HG02981 (cell line): ENCODE measurements around the gene CX3CL1.
"Not testable (repeated sequence)": the region's sequence is repeated elsewhere in the genome, so short reads cannot be mapped to it uniquely, and the experiment has no call there.

Experiments
- ATAC-seq: cut with Tn5 transposase; IDR thresholded peaks from one replicate; pipeline ENCODE4 v1.9.1; 2021; ENCODE audit warnings: mild to moderate bottlenecking, moderate library complexity; ENCODE audit not compliant: unreplicated experiment

The CX3CL1 gene

GRCh38 chr16:57372372-57373116 is at the start of gene CX3CL1:
Gene CX3CL1 (plus strand): TSS chr16:57372490. CDS start chr16:57372569, 79 bp downstream.
- ATAC-seq, result no peak

GRCh38 chr16:57324749-57325148 is 47.5 kb upstream of the CX3CL1 start:
- no peak for ATAC-seq

- ATAC-seq, result no peak
Observed at GRCh38 chr16:57325458-57325857, 46.8 kb upstream of the CX3CL1 start.

DNA sequence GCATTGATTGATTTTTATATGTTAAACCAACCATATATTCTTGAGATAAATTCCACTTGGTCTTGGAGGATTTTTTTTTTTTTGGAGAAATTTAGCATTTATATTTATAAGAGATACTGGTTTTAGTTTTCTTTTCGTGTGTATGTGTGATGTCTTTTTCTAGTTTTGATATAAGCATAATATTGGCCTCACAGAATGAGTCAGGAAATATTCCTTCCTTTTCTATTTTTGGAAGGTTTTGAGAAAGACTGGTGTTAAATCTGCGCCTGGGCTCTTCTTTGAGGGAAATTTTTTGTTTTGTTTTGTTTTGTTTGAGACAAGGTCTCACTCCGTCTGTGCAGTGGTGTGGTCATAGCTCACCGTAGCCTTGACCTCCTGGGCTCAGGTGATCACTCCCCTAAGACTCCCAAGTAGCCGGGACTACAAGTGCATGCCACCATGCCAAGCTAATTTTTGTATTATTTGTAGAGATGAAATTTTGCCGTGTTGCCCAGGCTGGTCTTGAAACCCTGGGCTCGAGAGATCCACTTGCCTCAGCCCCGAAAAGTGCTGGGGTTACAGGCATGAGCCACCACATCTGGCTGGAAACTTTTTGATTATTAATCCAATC is 42.5 kb upstream of the CX3CL1 start:
- ATAC-seq, result no peak

GRCh38 chr16:57331355-57331754 is 40.9 kb upstream of the CX3CL1 start:
- ATAC-seq, result no peak

DNA sequence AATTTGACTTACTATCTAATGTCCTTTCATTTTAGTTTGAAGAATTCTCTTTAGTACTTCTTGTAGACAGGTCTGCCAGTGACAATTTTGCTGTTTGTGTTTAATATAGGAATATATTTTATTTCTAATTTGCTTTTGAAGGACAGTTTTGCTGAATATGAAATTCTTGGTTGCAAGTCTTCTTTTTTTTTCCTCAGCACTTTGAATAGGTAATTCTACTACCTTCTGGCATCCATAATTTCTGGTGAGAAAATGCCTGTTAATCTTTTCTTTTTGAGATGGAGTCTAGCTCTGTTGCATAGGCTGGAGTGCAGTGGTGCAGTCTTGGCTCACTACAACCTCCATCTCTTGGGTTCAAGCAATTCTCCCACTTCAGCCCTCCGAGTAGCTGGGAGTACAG is 38.9 kb upstream of the CX3CL1 start:
- no peak for ATAC-seq

DNA sequence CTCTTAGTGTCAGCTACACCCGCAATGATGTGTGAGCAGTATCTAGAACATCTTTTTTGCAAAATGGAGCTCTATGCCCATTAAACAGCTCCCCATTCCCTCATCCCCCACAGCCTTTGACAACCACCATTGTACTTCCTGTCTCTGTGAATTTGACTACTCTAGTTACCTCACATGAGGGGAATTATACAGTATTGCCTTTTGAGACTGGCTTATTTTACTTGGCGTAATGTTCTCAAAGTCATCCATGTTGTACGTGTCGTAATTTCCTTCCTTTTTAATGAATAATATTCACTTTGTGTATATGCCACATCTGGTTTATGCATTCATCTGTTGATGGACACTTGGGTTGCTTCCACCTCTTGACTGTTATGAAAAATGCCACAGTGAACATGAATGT is 36.9 kb upstream of the CX3CL1 start:
- ATAC-seq, result no peak

DNA sequence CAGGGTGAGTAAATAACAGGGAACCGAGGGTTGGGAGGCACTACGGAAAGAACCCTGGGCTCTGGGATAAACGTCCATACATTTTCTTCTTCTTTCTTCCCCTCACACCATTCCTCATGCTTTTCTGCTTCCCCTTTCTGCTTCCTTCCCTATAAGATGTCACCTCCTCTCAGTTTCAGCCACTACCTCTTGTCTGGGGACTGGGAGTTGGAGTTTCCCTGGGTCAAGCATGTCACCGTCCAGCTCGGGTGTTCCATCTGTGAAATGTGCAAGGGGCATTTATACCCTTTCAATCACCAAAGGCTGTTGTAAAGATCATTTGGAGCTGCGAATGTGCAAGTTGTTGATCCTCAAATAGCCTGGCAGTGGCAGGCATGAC is 31.2 kb upstream of the CX3CL1 start:
- no peak for ATAC-seq

GRCh38 chr16:57341441-57342303 is 30.6 kb upstream of the CX3CL1 start:
- ATAC-seq, result no peak

- not testable (repeated sequence) for ATAC-seq
Observed at GRCh38 chr16:57342606-57343005, 29.7 kb upstream of the CX3CL1 start.

- no peak for ATAC-seq
Observed at GRCh38 chr16:57343221-57343620, 29.1 kb upstream of the CX3CL1 start.

DNA sequence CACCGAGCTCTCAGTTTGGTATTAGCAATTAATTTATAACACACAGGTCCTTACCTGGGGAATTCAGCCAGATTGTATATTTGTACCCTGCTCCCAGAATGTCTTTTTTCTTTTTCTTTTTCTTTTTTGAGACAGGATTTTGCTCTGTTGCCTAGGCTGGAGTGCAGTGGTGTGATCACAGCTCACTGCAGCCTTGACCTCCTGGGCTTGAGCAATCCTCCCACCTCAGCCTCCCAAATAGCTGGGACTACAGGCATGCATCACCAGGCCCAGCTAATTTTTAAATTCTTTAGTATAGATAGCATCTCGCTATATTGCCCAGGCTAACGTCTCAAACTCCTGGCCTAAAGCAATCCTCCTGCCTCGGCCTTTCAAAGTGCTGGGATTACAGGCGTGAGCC is 28.2 kb upstream of the CX3CL1 start:
- ATAC-seq, result not testable (repeated sequence)

GRCh38 chr16:57345021-57345420 is 27.3 kb upstream of the CX3CL1 start:
- no peak for ATAC-seq

- ATAC-seq, result no peak
Observed at GRCh38 chr16:57345666-57346204, 26.6 kb upstream of the CX3CL1 start.

DNA sequence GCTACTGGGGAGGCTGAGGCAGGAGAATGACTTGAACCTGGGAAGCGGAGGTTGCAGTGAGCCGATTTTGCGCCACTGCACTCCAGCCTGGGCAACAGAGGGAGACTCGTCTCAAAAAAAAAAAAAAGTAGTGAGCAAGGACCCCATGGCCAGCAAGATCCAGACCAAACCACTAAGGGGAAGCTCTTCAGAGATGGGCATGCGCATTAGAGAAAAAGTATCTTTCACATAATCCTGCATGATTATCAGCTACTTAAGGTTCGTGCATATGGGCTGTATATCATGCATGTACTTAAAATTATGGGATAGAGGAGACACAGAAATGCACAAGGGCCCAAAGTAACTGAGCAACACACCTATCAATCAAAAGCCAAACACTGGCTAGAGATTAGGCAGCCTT is 24.4 kb upstream of the CX3CL1 start:
- no peak for ATAC-seq

- no peak for ATAC-seq
Observed at GRCh38 chr16:57348327-57348726, 24.0 kb upstream of the CX3CL1 start.

DNA sequence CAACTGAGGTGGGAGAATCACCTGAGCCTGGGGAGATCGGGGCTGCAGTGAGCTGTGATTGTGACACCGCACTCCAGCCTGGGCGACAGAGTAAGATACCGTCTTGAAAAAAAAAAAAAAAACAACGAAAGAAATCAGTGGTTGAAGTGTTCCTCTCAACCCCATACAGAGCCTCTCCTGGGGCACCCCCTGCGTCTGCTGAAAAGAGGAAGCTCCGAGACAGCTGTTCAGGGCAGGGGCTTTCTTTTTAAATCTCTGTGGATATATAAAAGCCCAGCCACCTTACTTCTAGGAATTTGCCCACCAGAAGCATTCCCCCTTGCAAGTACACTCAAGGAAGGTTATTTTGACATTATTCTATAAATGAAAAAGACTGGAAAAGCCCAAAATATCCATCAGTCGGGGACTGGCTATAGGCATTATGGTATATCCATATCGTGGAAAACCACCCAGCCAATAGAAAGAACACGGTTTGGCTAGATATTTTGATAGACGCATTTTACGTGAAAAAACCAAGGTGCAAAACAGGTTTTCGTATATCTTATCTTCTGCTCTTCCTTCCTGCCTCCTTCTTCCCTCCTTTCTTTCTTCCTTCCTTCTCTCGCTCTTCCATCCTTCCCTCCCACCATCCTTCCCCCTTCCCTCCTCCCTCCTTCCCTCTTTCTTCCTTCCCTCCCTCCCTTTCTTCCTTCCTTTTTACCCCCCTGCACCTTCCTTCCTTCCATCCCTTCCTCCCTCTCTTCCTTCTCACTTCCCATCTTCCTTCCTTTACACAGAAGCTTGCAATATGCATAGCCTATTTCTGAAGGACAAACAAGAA is 22.9 kb upstream of the CX3CL1 start:
- peak; percentile 82 for ATAC-seq

DNA sequence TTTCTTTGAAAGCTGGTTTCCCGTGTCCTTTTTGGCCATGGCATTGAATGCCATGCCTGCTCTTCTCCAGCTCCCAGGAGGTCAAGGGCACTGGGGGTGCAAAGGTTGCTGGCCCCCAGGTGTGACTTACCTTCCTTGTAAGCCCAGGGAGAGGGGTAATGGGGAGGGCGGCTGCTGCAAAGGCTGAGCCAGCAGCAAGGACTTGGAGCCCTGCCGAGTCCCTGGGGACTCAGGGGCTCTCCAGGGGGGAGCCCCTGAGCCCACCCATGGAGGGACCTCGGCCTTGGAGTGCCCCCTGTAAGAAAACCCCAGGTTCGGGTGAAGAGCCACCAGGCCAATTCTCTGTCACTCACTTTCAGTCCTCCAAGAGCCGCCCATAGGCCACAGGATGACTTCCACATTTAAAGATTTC is 19.6 kb upstream of the CX3CL1 start:
- ATAC-seq, result no peak

- no peak for ATAC-seq
Observed at GRCh38 chr16:57354311-57354710, 18.0 kb upstream of the CX3CL1 start.

DNA sequence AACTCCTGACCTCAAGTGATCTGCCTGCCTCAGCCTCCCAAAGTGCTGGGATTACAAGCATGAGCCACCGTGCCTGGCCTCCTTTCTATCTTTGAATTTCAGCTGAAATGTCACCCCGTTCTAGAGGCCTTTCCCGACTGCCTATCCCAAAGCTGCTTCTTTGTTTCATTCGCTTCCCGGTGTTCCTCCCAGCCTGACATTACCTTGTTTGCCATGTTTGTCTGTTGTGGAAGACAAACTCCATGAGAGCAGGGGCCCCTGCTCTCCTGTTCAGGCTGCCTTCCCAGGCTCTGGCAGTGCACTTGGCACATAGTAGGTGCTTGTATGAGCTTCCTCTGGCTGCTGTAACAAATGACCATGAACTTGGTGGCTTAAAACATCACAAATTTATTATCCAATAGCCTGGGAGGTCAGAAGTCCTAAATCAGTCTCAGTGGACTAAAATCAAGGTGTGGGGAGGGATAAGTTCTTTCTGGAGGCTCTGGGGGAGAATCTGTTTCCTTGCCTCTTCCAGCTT is 16.3 kb upstream of the CX3CL1 start:
- no peak for ATAC-seq
